Ascending aorta (tissue), 2 donors: ENCODE results near the gene CDC42BPA. TPM values are rescaled to one million over a fixed set of nuclear protein-coding genes. Genes with fewer than 3 reads are reported as not detected.

Source experiments
- DNase-seq, 2 donors: peaks; one replicate each; pipeline ENCODE4 v3.0.0-alpha.2; 2019; ENCODE audit warnings: low spot score in 2 of 2
- H3K27ac ChIP-seq, 2 donors: fragments of 200-600 bp; sonication (generic); one replicate each; pipeline ENCODE4 v1.5.1; 2016 to 2017; ENCODE audit warnings: mild to moderate bottlenecking in 1 of 2
- H3K27me3 ChIP-seq: fragments of 200-600 bp; sonication (generic); one replicate; pipeline ENCODE4 v1.5.1; 2017
- H3K36me3 ChIP-seq, 2 donors: fragments of 200-600 bp; sonication (generic); one replicate each; pipeline ENCODE4 v1.5.1; 2016
- H3K4me1 ChIP-seq, 2 donors: fragments of 200-600 bp; sonication (generic); one replicate each; pipeline ENCODE4 v1.5.1; 2016 to 2017; ENCODE audit warnings: mild to moderate bottlenecking in 1 of 2
- H3K4me3 ChIP-seq, 2 donors: fragments of 200-600 bp; sonication (generic); one replicate each; pipeline ENCODE4 v1.5.1; 2016 to 2017; ENCODE audit warnings: mild to moderate bottlenecking in 1 of 2
- H3K9me3 ChIP-seq, 2 donors: fragments of 200-600 bp; sonication (generic); one replicate each; pipeline ENCODE4 v1.5.1; 2016
- intact Hi-C: fragments of 100-400 bp; cut with DNase I; formaldehyde crosslinking; loops from one replicate; pipeline ENCODE4 v1.15.1; 2023
- total RNA-seq: library from RNA; depleted of rRNA; stranded (reverse); fragments of >200 nt; gene quantifications from one replicate; pipeline ENCODE4 v1.1.0, GENCODE V29; 2016
- TF ChIP-seq, protein P1 (sequence below), 3 experiments: fragments of 200-600 bp in 2 of 3; fragments of 450-650 bp in 1 of 3; sonication (generic) in 2 of 3; IDR thresholded peaks; one replicate each; pipeline ENCODE4 v1.5.1; 2016 to 2019; ENCODE audit warnings: antibody characterized with exemption in 3 of 3, mild to moderate bottlenecking in 1 of 3, moderate library complexity in 1 of 3

The CDC42BPA gene
- total RNA-seq, 1 donor from 2014 or later: 56.9 TPM

- TF ChIP-seq, protein P1, sequence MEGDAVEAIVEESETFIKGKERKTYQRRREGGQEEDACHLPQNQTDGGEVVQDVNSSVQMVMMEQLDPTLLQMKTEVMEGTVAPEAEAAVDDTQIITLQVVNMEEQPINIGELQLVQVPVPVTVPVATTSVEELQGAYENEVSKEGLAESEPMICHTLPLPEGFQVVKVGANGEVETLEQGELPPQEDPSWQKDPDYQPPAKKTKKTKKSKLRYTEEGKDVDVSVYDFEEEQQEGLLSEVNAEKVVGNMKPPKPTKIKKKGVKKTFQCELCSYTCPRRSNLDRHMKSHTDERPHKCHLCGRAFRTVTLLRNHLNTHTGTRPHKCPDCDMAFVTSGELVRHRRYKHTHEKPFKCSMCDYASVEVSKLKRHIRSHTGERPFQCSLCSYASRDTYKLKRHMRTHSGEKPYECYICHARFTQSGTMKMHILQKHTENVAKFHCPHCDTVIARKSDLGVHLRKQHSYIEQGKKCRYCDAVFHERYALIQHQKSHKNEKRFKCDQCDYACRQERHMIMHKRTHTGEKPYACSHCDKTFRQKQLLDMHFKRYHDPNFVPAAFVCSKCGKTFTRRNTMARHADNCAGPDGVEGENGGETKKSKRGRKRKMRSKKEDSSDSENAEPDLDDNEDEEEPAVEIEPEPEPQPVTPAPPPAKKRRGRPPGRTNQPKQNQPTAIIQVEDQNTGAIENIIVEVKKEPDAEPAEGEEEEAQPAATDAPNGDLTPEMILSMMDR (IDR thresholded peaks at IDR 0.05): no peak
- intact Hi-C loops: no loop called here
- H3K27me3 ChIP-seq: no peaks in the 10 kb centered on the region
These were observed 44.7 kb downstream of the CDC42BPA start for GRCh38 chr1:227273557-227273956.

GRCh38 chr1:227272428-227272827 lies 45.9 kb downstream of the CDC42BPA start:
- Histone ChIP-seq H3K4me1 (peaks cover 0 to 5% of the 10 kb centered on the region in 2 donors), H3K27ac (no peak overlapping the region), H3K4me3 (no peak overlapping the region), H3K27me3 (no peaks in the 10 kb centered on the region), H3K36me3 (no peaks in the 10 kb centered on the region), H3K9me3 (no peaks in the 10 kb centered on the region)
- intact Hi-C loops: no loop called here
- TF ChIP-seq, protein P1 (IDR thresholded peaks at IDR 0.05): no peak
- no peak for DNase-seq

More at GRCh38 chr1:227273557-227273956, 44.7 kb downstream of the CDC42BPA start:
- Histone ChIP-seq H3K27ac (no peak overlapping the region), H3K36me3 (no peaks in the 10 kb centered on the region), H3K4me1 (no peaks in the 10 kb centered on the region), H3K9me3 (no peaks in the 10 kb centered on the region), H3K4me3 (no peak overlapping the region)
- no peak for DNase-seq

DNA sequence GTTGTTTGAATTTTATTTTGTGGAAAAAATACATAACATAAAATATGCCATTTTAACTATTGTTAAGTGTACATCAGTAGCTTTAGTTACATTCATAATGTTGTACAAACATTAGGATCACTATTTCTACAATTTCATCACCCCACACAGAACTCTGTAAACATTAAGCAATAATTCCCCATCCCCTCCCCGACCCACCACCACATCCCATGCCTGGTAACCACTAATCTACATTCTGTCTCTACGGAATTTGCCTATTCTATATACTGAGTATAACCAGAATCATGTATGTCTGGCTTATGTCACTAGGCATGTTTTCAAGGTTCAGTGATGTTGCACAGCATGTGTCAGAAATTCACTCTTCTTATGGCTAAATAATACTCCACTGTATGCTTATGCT lies 47.7 kb downstream of the CDC42BPA start:
- TF ChIP-seq, protein P1 (IDR thresholded peaks at IDR 0.05): no peak
- Histone ChIP-seq H3K4me3 (no peak overlapping the region), H3K9me3 (no peaks in the 10 kb centered on the region), H3K4me1 (peaks cover 0 to 6% of the 10 kb centered on the region in 2 donors), H3K27me3 (no peaks in the 10 kb centered on the region), H3K36me3 (no peaks in the 10 kb centered on the region), H3K27ac (no peak overlapping the region)
- intact Hi-C loops: no loop called here
- no peak for DNase-seq

DNA sequence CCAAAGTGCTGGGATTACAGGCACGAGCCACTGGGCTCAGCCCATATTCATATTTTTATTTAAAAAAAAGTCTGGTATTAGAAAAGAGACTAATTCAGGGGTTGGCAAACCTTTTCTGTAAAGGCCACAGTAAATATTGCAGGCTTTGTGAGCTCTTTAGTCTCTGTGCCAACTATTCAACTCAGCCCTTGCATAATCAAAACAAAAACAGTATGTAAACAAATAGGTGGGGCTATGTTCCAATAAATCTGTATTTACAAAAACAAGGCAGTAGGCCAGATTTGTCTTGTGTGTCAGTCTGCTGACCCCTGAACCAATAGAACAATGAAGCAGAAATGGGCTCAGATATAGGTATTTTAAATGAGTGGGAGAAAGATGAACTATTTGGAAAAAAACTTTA lies 49.3 kb downstream of the CDC42BPA start:
- no peaks in the 10 kb centered on the region for H3K27me3 ChIP-seq
- no peaks in the 10 kb centered on the region for H3K36me3 ChIP-seq
- H3K27ac ChIP-seq: no peak overlapping the region
- no peak for DNase-seq
- intact Hi-C loops: no loop called here
- TF ChIP-seq, protein P1 (IDR thresholded peaks at IDR 0.05): no peak
- H3K4me3 ChIP-seq: no peak overlapping the region
- H3K4me1 ChIP-seq: peaks cover 0 to 6% of the 10 kb centered on the region in 2 donors
- no peaks in the 10 kb centered on the region for H3K9me3 ChIP-seq

GRCh38 chr1:227265891-227266290 lies 52.4 kb downstream of the CDC42BPA start:
- intact Hi-C loops: no loop called here
- Histone ChIP-seq H3K9me3 (no peaks in the 10 kb centered on the region), H3K4me3 (no peak overlapping the region), H3K27me3 (no peaks in the 10 kb centered on the region), H3K36me3 (no peaks in the 10 kb centered on the region), H3K4me1 (peaks cover 0 to 6% of the 10 kb centered on the region in 2 donors), H3K27ac (no peak overlapping the region)
- TF ChIP-seq, protein P1 (IDR thresholded peaks at IDR 0.05): no peak
- DNase-seq: no peak

DNA sequence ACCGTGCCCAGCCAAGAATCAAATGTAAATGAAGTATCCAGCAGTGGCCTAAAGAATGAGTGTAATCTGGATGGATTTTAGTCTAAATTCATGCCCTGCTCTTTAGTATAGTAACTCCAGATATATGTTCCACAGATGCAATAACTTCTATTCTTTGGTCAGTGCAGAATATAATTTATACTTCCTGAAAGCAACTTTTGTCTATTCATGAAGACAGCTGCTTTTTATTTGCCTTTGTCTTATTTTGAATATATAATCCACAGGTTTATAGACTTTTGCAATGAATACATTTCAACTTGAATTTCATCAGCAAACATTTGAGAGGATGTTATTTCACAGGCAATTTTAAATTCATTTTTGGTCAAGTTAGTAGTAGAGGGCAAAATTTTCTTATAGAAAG lies 54.4 kb downstream of the CDC42BPA start:
- Histone ChIP-seq H3K36me3 (no peaks in the 10 kb centered on the region), H3K27me3 (no peaks in the 10 kb centered on the region), H3K9me3 (no peaks in the 10 kb centered on the region), H3K4me3 (no peak overlapping the region), H3K4me1 (peaks cover 0 to 6% of the 10 kb centered on the region in 2 donors), H3K27ac (no peak overlapping the region)
- intact Hi-C loops: no loop called here
- TF ChIP-seq, protein P1 (IDR thresholded peaks at IDR 0.05): no peak
- DNase-seq: no peak
